Endothelial cell of umbilical vein (primary cell): ENCODE results near the gene KHK. TPM values are rescaled to one million over a fixed set of nuclear protein-coding genes. Genes with fewer than 3 reads are reported as not detected.

Source experiments
- BruUV-seq: library from RNA; stranded (reverse); fragments of 400-500 nt; replicated peaks from 2 replicates; lab custom pipeline; 2021; lab: Mats Ljungman, UMichigan
- CTCF ChIA-PET: fragments of 300-600, 350-600 bp; sonication (Branson Sonifier 250); formaldehyde crosslinking; loops from one replicate; lab custom pipeline; 2021; ENCODE audit warnings: antibody characterized with exemption, inconsistent platforms; lab: Charles Lee
- POLR2A ChIA-PET: fragments of 300-600, 350-600 bp; sonication (Branson Sonifier 250); formaldehyde crosslinking; loops from one replicate; lab custom pipeline; 2021; ENCODE audit warnings: antibody characterized with exemption, inconsistent platforms; lab: Charles Lee
- DNase-seq: peaks from one replicate; pipeline ENCODE4 v3.0.0-alpha.2; 2011; ENCODE audit warnings: low read depth, low spot score
- FAIRE-seq: peaks from 2 replicates; lab custom pipeline; 2011; peaks lifted over from hg19 to GRCh38; lab: Jason Lieb, UNC
- H2AFZ ChIP-seq: 2 replicates; pipeline ENCODE4 v1.6.0; 2012; ENCODE audit warnings: low read depth, low read length, control low read depth, inconsistent platforms
- H3K27ac ChIP-seq: 2 replicates; pipeline ENCODE4 v1.5.1; 2011; ENCODE audit warnings: low read depth, mild to moderate bottlenecking, control low read depth, low read length, moderate library complexity; ENCODE audit not compliant: insufficient read depth
- H3K27me3 ChIP-seq, 2 experiments: 2 replicates each; pipeline versions ENCODE4 v1.6.0 to v1.6.1; 2011; ENCODE audit warnings: low read length in 2 of 2, mixed read lengths in 1 of 2; ENCODE audit not compliant: control insufficient read depth in 2 of 2, insufficient read depth in 2 of 2
- H3K36me3 ChIP-seq, 2 experiments: 2 replicates in 1 of 2; 3 replicates in 1 of 2; pipeline ENCODE4 v1.5.1; 2011; ENCODE audit warnings: low read length in 2 of 2, mild to moderate bottlenecking in 1 of 2, moderate library complexity in 1 of 2; ENCODE audit not compliant: control insufficient read depth in 2 of 2, insufficient read depth in 2 of 2; ENCODE audit errors: extremely low read depth in 1 of 2
- H3K4me1 ChIP-seq: 3 replicates; pipeline ENCODE4 v1.5.1; 2011; ENCODE audit warnings: mild to moderate bottlenecking, low read length; ENCODE audit not compliant: control insufficient read depth, insufficient read depth; ENCODE audit errors: extremely low read depth
- H3K4me2 ChIP-seq: 2 replicates; pipeline ENCODE4 v1.6.1; 2011; ENCODE audit warnings: low read length, control low read depth, mixed read lengths; ENCODE audit not compliant: insufficient read depth
- H3K4me3 ChIP-seq, 3 experiments: fragments of 200-600 bp in 1 of 3; sonication (generic), shearing (Covaris generic) in 1 of 3; replicated peaks in 1 of 3; 2 replicates each; pipeline ENCODE4 v1.5.1; 2011 to 2016; ENCODE audit warnings: control low read depth in 3 of 3, low read length in 3 of 3, mild to moderate bottlenecking in 2 of 3, inconsistent platforms in 1 of 3, low read depth in 1 of 3, moderate library complexity in 1 of 3; ENCODE audit not compliant: insufficient read depth in 1 of 3
- H3K79me2 ChIP-seq: 2 replicates; pipeline ENCODE4 v1.6.0; 2012; ENCODE audit warnings: low read length, inconsistent platforms; ENCODE audit not compliant: control insufficient read depth, insufficient read depth
- H3K9ac ChIP-seq: replicated peaks from 2 replicates; pipeline ENCODE3; 2011; ENCODE audit warnings: low read length, control low read depth; ENCODE audit not compliant: insufficient read depth; ENCODE audit errors: extremely low read depth
- H3K9me1 ChIP-seq: replicated peaks from 3 replicates; pipeline ENCODE4 v1.6.0; 2011; ENCODE audit warnings: mild to moderate bottlenecking, low read length; ENCODE audit not compliant: control insufficient read depth, insufficient read depth; ENCODE audit errors: extremely low read depth
- H3K9me3 ChIP-seq: replicated peaks from 2 replicates; pipeline ENCODE4 v1.5.1; 2012; ENCODE audit warnings: low read length, inconsistent platforms; ENCODE audit not compliant: control insufficient read depth, insufficient read depth
- H4K20me1 ChIP-seq: replicated peaks from 2 replicates; pipeline ENCODE3; 2011; ENCODE audit warnings: mild to moderate bottlenecking, low read length; ENCODE audit not compliant: control insufficient read depth, insufficient read depth; ENCODE audit errors: extremely low read depth
- EZH2 ChIP-seq: IDR thresholded peaks from 2 replicates; pipeline ENCODE4 v1.6.1; 2012; ENCODE audit warnings: borderline replicate concordance, low read depth, mild to moderate bottlenecking, moderate library complexity, low read length, inconsistent platforms; ENCODE audit not compliant: severe bottlenecking
- GATA2 ChIP-seq: IDR thresholded peaks from 2 replicates; pipeline ENCODE4 v1.7.0; 2011; ENCODE audit warnings: low read depth, mild to moderate bottlenecking, moderate library complexity, mixed read lengths, low read length; ENCODE audit not compliant: insufficient read length, insufficient read depth
- MAX ChIP-seq: IDR thresholded peaks from 2 replicates; pipeline ENCODE4 v1.6.1; 2011; ENCODE audit not compliant: insufficient read depth, insufficient read length
- POLR2AphosphoS5 ChIP-seq: IDR thresholded peaks from 2 replicates; pipeline ENCODE4 v1.6.1; 2012; ENCODE audit warnings: low read depth, mild to moderate bottlenecking, control low read depth, low read length, moderate library complexity; ENCODE audit not compliant: insufficient read depth
- dilution Hi-C: fragments of 300-500 bp; cut with MboI; formaldehyde crosslinking; loops from one replicate; pipeline ENCODE4 v1.15.0; 2019; ENCODE audit warnings: low sequenced_read_pairs; ENCODE audit not compliant: extremely low pct_ligation_motif_present
- intact Hi-C: fragments of 100-400 bp; cut with micrococcal nuclease; formaldehyde crosslinking; loops from one replicate; pipeline ENCODE4 v1.10.0; 2022
- polyA plus RNA-seq, 4 experiments: library from polyadenylated mRNA; depleted of rRNA in 3 of 4; stranded (reverse) in 3 of 4; unstranded in 1 of 4; fragments of >200 nt; gene quantifications; 2 replicates each; pipeline versions ENCODE4 v1.2.1 to v1.2.3, GENCODE V29; 2011 to 2012; ENCODE audit warnings: missing spikeins in 1 of 4
- total RNA-seq: library from RNA; stranded (reverse); gene quantifications from 2 replicates; pipeline ENCODE4 v1.2.3, GENCODE V29; 2021

The KHK gene
- total and polyA plus RNA-seq, 2 donors (not counting 3 experiments of a cell fraction or from before 2014, with no cell fraction given) = 2.9 to 4.4 TPM

GRCh38 chr2:27050996-27051901 lies 35.3 kb upstream of the KHK start, which contains the start of gene AGBL5:
AGBL5 (plus strand) TSS chr2:27051668; CDS start chr2:27052959, 1,291 bp downstream.
- intact Hi-C loops (loop anchor here (1.0 kb wide), 6 partner anchors 19 to 90 kb away; partner anchors contain the start of genes KHK, OST4, PREB and TMEM214), dilution Hi-C loops (no loop called here)
- peak within 1 kb of the TSS; percentile 61 for H3K9ac ChIP-seq
- POLR2A ChIA-PET = interaction anchor here (1.1 to 2.2 kb wide), 3 partner anchors 20 to 36 kb away, joined by 3 to 7 read pairs (median 4); partner anchors contain the start of genes KHK and OST4
- CTCF ChIA-PET = interaction anchor here (0.7 to 5.9 kb wide), 19 partner anchors 8 to 252 kb away, joined by 3 to 39 read pairs (median 4); partner anchors contain the start of genes KHK, OST4, PREB and TMEM214
- peak within 1 kb of the TSS; percentile 93 for H2AFZ ChIP-seq
- DNase-seq = peak; percentile 96
- H4K20me1 ChIP-seq = no peaks in the 10 kb centered on the region
- H3K4me2 ChIP-seq = peak within 1 kb of the TSS; percentile 82
- peak within 1 kb of the TSS; percentile 67 to 93 (median 73) for H3K4me3 ChIP-seq
- no peaks in the 10 kb centered on the region for H3K79me2 ChIP-seq
- peaks cover 3 to 22% of the 10 kb centered on the region in 2 experiments for H3K36me3 ChIP-seq
- TF ChIP-seq EZH2 (no peak), POLR2AphosphoS5 (peak; percentile 76), MAX (peak; percentile 70), GATA2 (no peak)
- H3K4me1 ChIP-seq = peaks cover 12% of the 10 kb centered on the region
- no peaks in the 10 kb centered on the region for H3K9me1 ChIP-seq
- H3K27ac ChIP-seq = peak within 1 kb of the TSS; percentile 60
- no peaks in the 10 kb centered on the region for H3K27me3 ChIP-seq
- no peaks in the 10 kb centered on the region for H3K9me3 ChIP-seq
- peak; percentile 98 for FAIRE-seq
- BruUV-seq = no TSS peak
